Fibroblast of the aortic adventitia (primary cell): ENCODE results near the gene RPL18A. TPM values are rescaled to one million over a fixed set of nuclear protein-coding genes. Genes with fewer than 3 reads are reported as not detected.

Experiments used
- DNase-seq: peaks from one replicate; pipeline ENCODE4 v3.0.0-alpha.2; 2010; ENCODE audit warnings: low read depth
- H3K4me3 ChIP-seq: 2 replicates; pipeline ENCODE4 v1.5.1; 2011; ENCODE audit warnings: low read depth, mild to moderate bottlenecking, control low read depth, low read length, moderate library complexity
- total RNA-seq: library from RNA; depleted of rRNA; stranded (reverse); fragments of >200 nt; gene quantifications from 2 replicates; pipeline ENCODE4 v1.2.3, GENCODE V29; 2012; ENCODE audit warnings: low replicate concordance
- TF ChIP-seq, protein P1 (sequence below): IDR thresholded peaks from 2 replicates; pipeline ENCODE4 v1.5.1; 2011; ENCODE audit warnings: mild to moderate bottlenecking, low read length, control low read depth, inconsistent platforms; ENCODE audit not compliant: insufficient read depth

The RPL18A gene
- total RNA-seq, 1 donor, result 1,681 TPM

DNA sequence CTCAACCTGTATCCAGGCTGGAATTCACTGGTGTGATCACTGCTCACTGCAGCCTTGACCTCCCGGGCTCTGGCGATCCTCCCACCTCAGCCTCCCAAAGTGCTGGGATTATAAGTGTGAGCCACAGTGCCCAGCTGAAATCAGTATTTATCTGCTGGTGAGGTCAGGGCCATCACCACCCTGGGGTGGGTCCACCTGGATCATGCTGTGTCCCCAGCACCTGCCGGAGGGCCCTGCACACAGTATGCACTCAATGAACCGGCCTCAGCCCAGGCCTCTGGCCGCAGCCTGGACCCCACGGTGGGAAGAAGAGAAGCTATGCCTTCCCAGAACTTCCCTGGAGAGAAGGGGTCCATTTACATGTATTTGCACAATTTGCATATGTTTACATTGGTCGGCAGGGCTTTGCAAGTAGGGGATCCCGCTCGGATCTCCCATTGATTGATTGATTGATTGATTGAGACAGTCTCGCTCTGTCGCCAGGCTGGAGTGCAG lies 9.5 kb downstream of the RPL18A start:
- TF ChIP-seq, protein P1, sequence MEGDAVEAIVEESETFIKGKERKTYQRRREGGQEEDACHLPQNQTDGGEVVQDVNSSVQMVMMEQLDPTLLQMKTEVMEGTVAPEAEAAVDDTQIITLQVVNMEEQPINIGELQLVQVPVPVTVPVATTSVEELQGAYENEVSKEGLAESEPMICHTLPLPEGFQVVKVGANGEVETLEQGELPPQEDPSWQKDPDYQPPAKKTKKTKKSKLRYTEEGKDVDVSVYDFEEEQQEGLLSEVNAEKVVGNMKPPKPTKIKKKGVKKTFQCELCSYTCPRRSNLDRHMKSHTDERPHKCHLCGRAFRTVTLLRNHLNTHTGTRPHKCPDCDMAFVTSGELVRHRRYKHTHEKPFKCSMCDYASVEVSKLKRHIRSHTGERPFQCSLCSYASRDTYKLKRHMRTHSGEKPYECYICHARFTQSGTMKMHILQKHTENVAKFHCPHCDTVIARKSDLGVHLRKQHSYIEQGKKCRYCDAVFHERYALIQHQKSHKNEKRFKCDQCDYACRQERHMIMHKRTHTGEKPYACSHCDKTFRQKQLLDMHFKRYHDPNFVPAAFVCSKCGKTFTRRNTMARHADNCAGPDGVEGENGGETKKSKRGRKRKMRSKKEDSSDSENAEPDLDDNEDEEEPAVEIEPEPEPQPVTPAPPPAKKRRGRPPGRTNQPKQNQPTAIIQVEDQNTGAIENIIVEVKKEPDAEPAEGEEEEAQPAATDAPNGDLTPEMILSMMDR, result no peak
- no peak overlapping the region for H3K4me3 ChIP-seq
- DNase-seq, result no peak

DNA sequence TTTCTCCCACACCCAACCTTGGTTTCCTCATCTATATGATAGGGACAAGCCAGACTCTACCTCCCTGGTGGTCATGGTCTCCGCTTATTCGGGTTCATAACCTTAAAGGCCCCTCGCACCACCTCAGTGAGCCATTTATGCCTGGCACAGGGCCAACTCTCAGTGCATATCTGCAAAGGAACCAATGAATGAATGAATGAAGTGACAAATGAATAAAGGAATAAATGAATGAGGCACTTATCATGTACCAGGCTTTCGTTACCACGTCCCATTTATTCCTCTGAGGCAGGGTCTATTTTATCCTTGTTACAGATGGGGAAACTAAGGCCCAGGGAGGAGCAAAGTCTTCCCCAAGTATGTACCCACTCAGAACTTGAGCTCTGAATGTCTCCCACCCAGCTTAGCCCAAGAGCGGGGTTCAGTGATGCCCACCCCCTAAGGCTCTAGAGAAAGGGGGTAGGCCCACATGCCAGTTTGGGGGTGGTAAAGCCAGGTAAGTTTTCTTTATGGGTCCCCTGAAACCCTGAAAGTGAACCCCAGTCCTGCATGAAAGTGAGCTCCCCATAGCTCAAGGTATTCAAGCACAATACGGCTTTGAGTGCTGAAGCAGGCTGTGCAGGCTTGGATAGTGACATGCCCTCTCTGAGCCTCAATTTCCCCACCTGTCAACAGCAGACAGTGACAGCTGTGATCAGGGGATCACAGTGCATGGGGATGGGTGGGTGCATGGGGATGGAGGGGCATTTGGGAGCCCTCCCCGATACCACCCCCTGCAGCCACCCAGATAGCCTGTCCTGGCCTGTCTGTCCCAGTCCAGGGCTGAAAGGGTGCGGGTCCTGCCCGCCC lies 11.5 kb downstream of the RPL18A start:
- TF ChIP-seq, protein P1, result no peak
- no peak for DNase-seq
- H3K4me3 ChIP-seq, result no peak overlapping the region

DNA sequence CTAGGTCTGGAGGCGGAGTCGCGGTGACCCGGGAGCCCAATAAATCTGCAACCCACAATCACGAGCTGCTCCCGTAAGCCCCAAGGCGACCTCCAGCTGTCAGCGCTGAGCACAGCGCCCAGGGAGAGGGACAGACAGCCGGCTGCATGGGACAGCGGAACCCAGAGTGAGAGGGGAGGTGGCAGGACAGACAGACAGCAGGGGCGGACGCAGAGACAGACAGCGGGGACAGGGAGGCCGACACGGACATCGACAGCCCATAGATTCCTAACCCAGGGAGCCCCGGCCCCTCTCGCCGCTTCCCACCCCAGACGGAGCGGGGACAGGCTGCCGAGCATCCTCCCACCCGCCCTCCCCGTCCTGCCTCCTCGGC lies 12.2 kb downstream of the RPL18A start, which contains the start of gene SLC5A5:
Gene SLC5A5, plus strand, starts transcription at position 68 of the 373 bp plus-strand sequence. CDS start 375 bp downstream, outside the sequence.
- H3K4me3 ChIP-seq, result no peak within 1 kb of the TSS
- no peak for DNase-seq
- TF ChIP-seq, protein P1, result no peak

DNA sequence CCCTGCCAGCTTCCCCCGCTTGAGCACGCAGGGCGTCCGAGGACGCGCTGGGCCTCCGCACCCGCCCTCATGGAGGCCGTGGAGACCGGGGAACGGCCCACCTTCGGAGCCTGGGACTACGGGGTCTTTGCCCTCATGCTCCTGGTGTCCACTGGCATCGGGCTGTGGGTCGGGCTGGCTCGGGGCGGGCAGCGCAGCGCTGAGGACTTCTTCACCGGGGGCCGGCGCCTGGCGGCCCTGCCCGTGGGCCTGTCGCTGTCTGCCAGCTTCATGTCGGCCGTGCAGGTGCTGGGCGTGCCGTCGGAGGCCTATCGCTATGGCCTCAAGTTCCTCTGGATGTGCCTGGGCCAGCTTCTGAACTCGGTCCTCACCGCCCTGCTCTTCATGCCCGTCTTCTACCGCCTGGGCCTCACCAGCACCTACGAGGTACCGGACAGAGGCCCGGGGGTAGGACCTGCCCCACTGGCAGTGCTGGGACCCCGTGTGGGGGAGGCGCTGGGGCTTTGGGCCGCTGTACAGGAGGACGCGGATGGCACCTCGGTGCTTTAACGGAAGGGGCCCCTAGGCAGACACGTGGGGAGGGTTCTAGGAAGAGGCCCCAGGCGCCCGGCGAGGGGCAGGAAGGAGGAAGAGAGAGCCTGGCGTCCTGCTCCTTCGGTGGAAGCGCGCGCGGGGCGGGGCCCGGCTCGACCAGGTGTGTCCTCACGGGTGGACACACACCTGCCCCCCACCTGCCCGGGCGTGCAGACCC lies 12.7 kb downstream of the RPL18A start:
- TF ChIP-seq, protein P1, result no peak

DNA sequence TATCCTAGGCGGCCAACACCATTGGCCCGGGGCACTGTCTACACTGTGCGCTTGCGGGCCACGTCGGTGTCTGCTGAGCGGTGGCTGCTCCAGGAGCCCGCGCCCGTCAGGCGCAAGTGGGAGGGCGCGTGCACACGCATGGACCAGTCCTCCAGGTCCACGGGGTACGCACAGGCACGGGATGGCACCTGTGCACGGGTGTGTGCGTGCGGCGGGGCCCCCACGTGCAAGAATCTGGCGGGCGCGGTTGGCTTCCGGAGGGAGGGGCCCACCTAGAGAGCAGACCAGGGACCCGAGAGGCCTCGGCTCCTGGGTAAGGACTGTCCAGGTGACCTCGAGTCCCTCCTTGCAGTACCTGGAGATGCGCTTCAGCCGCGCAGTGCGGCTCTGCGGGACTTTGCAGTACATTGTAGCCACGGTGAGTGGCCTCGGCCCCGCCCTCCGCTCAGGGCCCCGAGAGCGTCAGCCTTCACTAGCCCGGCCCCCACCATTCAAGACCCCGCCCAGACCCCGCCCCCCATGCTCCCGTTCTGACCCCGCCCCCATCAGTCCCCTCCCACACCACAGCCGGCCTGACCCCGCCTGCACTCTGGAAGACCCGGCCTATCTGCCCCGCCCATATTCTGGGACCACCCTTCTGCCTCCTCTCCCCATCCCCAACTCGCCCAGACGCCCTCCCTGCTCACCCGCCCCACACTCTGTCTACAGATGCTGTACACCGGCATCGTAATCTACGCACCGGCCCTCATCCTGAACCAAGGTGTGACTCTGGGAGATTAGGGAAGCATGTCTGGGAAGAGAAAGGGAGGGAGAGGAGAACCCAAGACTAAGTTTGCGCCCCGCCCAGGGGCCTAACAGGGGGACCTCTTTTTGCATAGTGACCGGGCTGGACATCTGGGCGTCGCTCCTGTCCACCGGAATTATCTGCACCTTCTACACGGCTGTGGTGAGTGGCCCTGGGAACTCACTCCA lies 14.4 kb downstream of the RPL18A start:
- DNase-seq, result no peak
- H3K4me3 ChIP-seq, result no peak overlapping the region
- TF ChIP-seq, protein P1, result no peak

More for the DNA sequence above, 12.7 kb downstream of the RPL18A start:
- DNase-seq, result no peak
- H3K4me3 ChIP-seq, result no peak overlapping the region

DNA sequence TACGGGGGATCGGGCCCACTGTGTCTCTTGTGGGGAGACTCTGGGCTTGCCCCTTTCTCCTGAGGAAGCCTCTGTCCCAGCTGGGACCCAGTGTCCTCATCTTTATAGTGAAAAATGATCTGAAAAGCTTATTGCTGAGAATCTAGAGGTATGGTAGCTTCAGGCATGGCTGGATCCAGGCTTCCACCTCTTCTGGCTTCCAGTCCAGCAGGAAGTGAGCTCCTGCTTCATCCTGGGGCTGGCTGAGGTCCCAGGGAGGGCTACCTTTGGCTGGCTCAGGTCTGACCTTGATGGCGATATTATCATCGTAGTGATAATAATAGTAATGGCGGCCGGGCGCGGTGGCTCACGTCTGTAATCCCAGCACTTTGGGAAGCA lies 15.0 kb downstream of the RPL18A start:
- TF ChIP-seq, protein P1, result no peak
- no peak for DNase-seq
- no peak overlapping the region for H3K4me3 ChIP-seq
